LNCaP clone FGC (cell line): Measurements from ENCODE around the gene SPSB1.

ENCODE experiments used
- DNase-seq: peaks from one replicate; pipeline ENCODE4 v3.0.0-alpha.2; 2011; ENCODE audit warnings: low read depth
- H3K4me3 ChIP-seq: 2 replicates; pipeline ENCODE4 v1.5.1; 2011; ENCODE audit warnings: mild to moderate bottlenecking, low read depth, low read length, control low read depth
- CTCF ChIP-seq: IDR thresholded peaks from 2 replicates; pipeline ENCODE4 v1.5.1; 2012; ENCODE audit warnings: mild to moderate bottlenecking; ENCODE audit not compliant: control insufficient read depth, insufficient read depth; ENCODE audit errors: extremely low read depth

Gene SPSB1

GRCh38 chr1:9332513-9333143, 39.9 kb downstream of the SPSB1 start:
- H3K4me3 ChIP-seq, result no peak overlapping the region
- no peak for TF ChIP-seq CTCF
- no peak for DNase-seq

GRCh38 chr1:9338397-9339246, 45.9 kb downstream of the SPSB1 start:
- no peak overlapping the region for H3K4me3 ChIP-seq
- TF ChIP-seq CTCF, result 0 out of 2 replicates have a peak, but pooled peaks have one; percentile 3
- DNase-seq, result peak; percentile 40

- no peak for TF ChIP-seq CTCF
- no peak for DNase-seq
- no peak overlapping the region for H3K4me3 ChIP-seq
These were observed 47.6 kb downstream of the SPSB1 start for GRCh38 chr1:9340172-9340854.

GRCh38 chr1:9340864-9341263, 48.2 kb downstream of the SPSB1 start:
- no peak for DNase-seq
- no peak overlapping the region for H3K4me3 ChIP-seq
- no peak for TF ChIP-seq CTCF

- H3K4me3 ChIP-seq, result no peak overlapping the region
- no peak for DNase-seq
- TF ChIP-seq CTCF, result no peak
These were observed 48.7 kb downstream of the SPSB1 start for GRCh38 chr1:9341301-9341845.

GRCh38 chr1:9343269-9343668, 50.6 kb downstream of the SPSB1 start:
- no peak overlapping the region for H3K4me3 ChIP-seq
- no peak for DNase-seq
- TF ChIP-seq CTCF, result no peak
